Measurements from ENCODE around the gene AHDC1.

The AHDC1 gene

GRCh38 chr1:27600498-27601175, 3.3 kb downstream of the AHDC1 start (continued):
- TF ChIP-seq KLF7 (tag by site-specific recombination; IDR thresholded peaks at IDR 0.05; ENCODE audit: borderline replicate concordance): no peak
- TF ChIP-seq ZNF629 (tag by site-specific recombination; IDR thresholded peaks at IDR 0.05): no peak
- no peak for TF ChIP-seq ZNF561 (tag by site-specific recombination; IDR thresholded peaks at IDR 0.05; ENCODE audit: borderline replicate concordance)
- no peak for TF ChIP-seq ZBTB21 (tag by site-specific recombination; IDR thresholded peaks at IDR 0.05)
- no peak for TF ChIP-seq BCL11B (tag by site-specific recombination; IDR thresholded peaks at IDR 0.05; ENCODE audit: low read depth)
- no peak for TF ChIP-seq HOXC10 (CRISPR knock-in tag; IDR thresholded peaks at IDR 0.05)
- peak; percentile 69; the same call in 1 of the 2 replicates for TF ChIP-seq CTCF (tag by site-specific recombination; IDR thresholded peaks at IDR 0.05)
- 0 out of 2 replicates have a peak, but pooled peaks have one; percentile 14 for TF ChIP-seq SP3 (tag by site-specific recombination; IDR thresholded peaks at IDR 0.05)
- TF ChIP-seq ZNF548 (tag by site-specific recombination; IDR thresholded peaks at IDR 0.05): no peak
- no peak for TF ChIP-seq ZNF777 (tag by site-specific recombination; IDR thresholded peaks at IDR 0.05; ENCODE audit: borderline replicate concordance)
- no peak for TF ChIP-seq ZNF707 (tag by site-specific recombination; IDR thresholded peaks at IDR 0.05)
- peak; percentile 75 for TF ChIP-seq SP2 (tag by site-specific recombination; IDR thresholded peaks at IDR 0.05)
- no peak for TF ChIP-seq GLI2 (tag by site-specific recombination; IDR thresholded peaks at IDR 0.05; ENCODE audit: borderline replicate concordance, low read depth)
- TF ChIP-seq ATF2 (tag by site-specific recombination; IDR thresholded peaks at IDR 0.05; ENCODE audit: low read depth): no peak
- TF ChIP-seq ZNF350 (tag by site-specific recombination; IDR thresholded peaks at IDR 0.05): no peak
- TF ChIP-seq SCRT2 (tag by site-specific recombination; IDR thresholded peaks at IDR 0.05): no peak
- TF ChIP-seq AEBP2 (tag by site-specific recombination; IDR thresholded peaks at IDR 0.05; ENCODE audit: borderline replicate concordance): no peak
- no peak for TF ChIP-seq SCRT1 (tag by site-specific recombination; IDR thresholded peaks at IDR 0.05; ENCODE audit: borderline replicate concordance)
- TF ChIP-seq ZNF449 (tag by site-specific recombination; IDR thresholded peaks at IDR 0.05): peak; percentile 76
- TF ChIP-seq RBAK (tag by site-specific recombination; IDR thresholded peaks at IDR 0.05): no peak
- no peak for TF ChIP-seq ZNF132 (tag by site-specific recombination; IDR thresholded peaks at IDR 0.05; ENCODE audit: borderline replicate concordance)
- TF ChIP-seq ZBTB7A (tag by site-specific recombination; IDR thresholded peaks at IDR 0.05; ENCODE audit: low read depth): no peak
- TF ChIP-seq ZNF600 (tag by site-specific recombination; IDR thresholded peaks at IDR 0.05): peak; percentile 86
- TF ChIP-seq GLIS2 (tag by site-specific recombination; IDR thresholded peaks at IDR 0.05): peak; percentile 75
- TF ChIP-seq GLIS1 (tag by site-specific recombination; IDR thresholded peaks at IDR 0.05): peak; percentile 76
- no peak for TF ChIP-seq ZNF416 (tag by site-specific recombination; IDR thresholded peaks at IDR 0.05)
